ENCODE measurements around the gene TAF3.
"Not testable (repeated sequence)": the region's sequence is repeated elsewhere in the genome, so short reads cannot be mapped to it uniquely, and the experiment has no call there.

Gene TAF3

GRCh38 chr10:7818295-7819120 lies at the start of gene TAF3:
Gene TAF3 (plus strand): TSS chr10:7818505. CDS start chr10:7818710, 205 bp downstream.
- DNase-seq (ENCODE audit: low read depth), result peak; percentile 93

- no peak for DNase-seq (ENCODE audit: low read depth)
Measured at GRCh38 chr10:7773845-7774801, 44.2 kb upstream of the TAF3 start.

- no peak for DNase-seq (ENCODE audit: low read depth)
Measured at GRCh38 chr10:7776777-7777176, 41.5 kb upstream of the TAF3 start.

- DNase-seq (ENCODE audit: low read depth), result not testable (repeated sequence)
Measured at GRCh38 chr10:7782194-7782593, 36.1 kb upstream of the TAF3 start.

- DNase-seq (ENCODE audit: low read depth), result no peak
Measured at GRCh38 chr10:7786430-7786829, 31.9 kb upstream of the TAF3 start.

GRCh38 chr10:7787150-7787856 lies 31.0 kb upstream of the TAF3 start:
- DNase-seq (ENCODE audit: low read depth), result no peak

GRCh38 chr10:7787857-7788638 lies 30.3 kb upstream of the TAF3 start, which contains the start of the genes ATP5F1C and KIN:
Gene ATP5F1C (plus strand): TSS chr10:7788177. CDS start chr10:7788208, 31 bp downstream.
Gene KIN (minus strand): TSS chr10:7787993. CDS start chr10:7787933, 60 bp downstream.
- peak; percentile 97 for DNase-seq (ENCODE audit: low read depth)

GRCh38 chr10:7788639-7789286 lies 29.5 kb upstream of the TAF3 start:
- DNase-seq (ENCODE audit: low read depth), result no peak

- no peak for DNase-seq (ENCODE audit: low read depth)
Measured at GRCh38 chr10:7789390-7789789, 28.9 kb upstream of the TAF3 start.

GRCh38 chr10:7792541-7792940 lies 25.8 kb upstream of the TAF3 start:
- DNase-seq (ENCODE audit: low read depth), result no peak

- DNase-seq (ENCODE audit: low read depth), result no peak
Measured at GRCh38 chr10:7794251-7795026, 23.9 kb upstream of the TAF3 start.

- no peak for DNase-seq (ENCODE audit: low read depth)
Measured at GRCh38 chr10:7795605-7796004, 22.7 kb upstream of the TAF3 start.

GRCh38 chr10:7797582-7797981 lies 20.7 kb upstream of the TAF3 start:
- DNase-seq (ENCODE audit: low read depth), result no peak

GRCh38 chr10:7802606-7803005 lies 15.7 kb upstream of the TAF3 start:
- DNase-seq (ENCODE audit: low read depth), result no peak

GRCh38 chr10:7804216-7804615 lies 14.1 kb upstream of the TAF3 start:
- no peak for DNase-seq (ENCODE audit: low read depth)

- DNase-seq (ENCODE audit: low read depth), result no peak
Measured at GRCh38 chr10:7804741-7805140, 13.6 kb upstream of the TAF3 start.

GRCh38 chr10:7808686-7809267 lies 9.5 kb upstream of the TAF3 start:
- DNase-seq (ENCODE audit: low read depth), result no peak

GRCh38 chr10:7810443-7810842 lies 7.9 kb upstream of the TAF3 start:
- no peak for DNase-seq (ENCODE audit: low read depth)

GRCh38 chr10:7811000-7811399 lies 7.3 kb upstream of the TAF3 start:
- DNase-seq (ENCODE audit: low read depth), result no peak
